Measurements from ENCODE around the gene ADAMTSL1.

ADAMTSL1 gene

GRCh38 chr9:18564018-18564880 lies 90.3 kb downstream of the ADAMTSL1 start:
- DNase-seq (ENCODE audit: low spot score), result no peak

- no peak for DNase-seq (ENCODE audit: low spot score)
These were observed 92.2 kb downstream of the ADAMTSL1 start for GRCh38 chr9:18566121-18566520.

- no peak for DNase-seq (ENCODE audit: low spot score)
These were observed 95.0 kb downstream of the ADAMTSL1 start for GRCh38 chr9:18568973-18569372.

GRCh38 chr9:18569941-18570630 lies 96.1 kb downstream of the ADAMTSL1 start:
- no peak for DNase-seq (ENCODE audit: low spot score)

GRCh38 chr9:18573021-18573556 lies 99.1 kb downstream of the ADAMTSL1 start:
- no peak for DNase-seq (ENCODE audit: low spot score)

- DNase-seq (ENCODE audit: low spot score), result no peak
These were observed 101.7 kb downstream of the ADAMTSL1 start for GRCh38 chr9:18575686-18576085.

GRCh38 chr9:18579536-18579935 lies 105.6 kb downstream of the ADAMTSL1 start:
- DNase-seq (ENCODE audit: low spot score), result no peak

- DNase-seq (ENCODE audit: low spot score), result no peak
These were observed 106.2 kb downstream of the ADAMTSL1 start for GRCh38 chr9:18580151-18580550.

- DNase-seq (ENCODE audit: low spot score), result no peak
These were observed 112.0 kb downstream of the ADAMTSL1 start for GRCh38 chr9:18585996-18586395.

GRCh38 chr9:18588002-18588401 lies 114.0 kb downstream of the ADAMTSL1 start:
- DNase-seq (ENCODE audit: low spot score), result no peak

GRCh38 chr9:18591261-18591660 lies 117.3 kb downstream of the ADAMTSL1 start:
- DNase-seq (ENCODE audit: low spot score), result no peak

- no peak for DNase-seq (ENCODE audit: low spot score)
These were observed 120.9 kb downstream of the ADAMTSL1 start for GRCh38 chr9:18594837-18595236.

- DNase-seq (ENCODE audit: low spot score), result no peak
These were observed 121.6 kb downstream of the ADAMTSL1 start for GRCh38 chr9:18595597-18595996.

GRCh38 chr9:18596920-18597319 lies 123.0 kb downstream of the ADAMTSL1 start:
- no peak for DNase-seq (ENCODE audit: low spot score)

GRCh38 chr9:18598969-18599368 lies 125.0 kb downstream of the ADAMTSL1 start:
- no peak for DNase-seq (ENCODE audit: low spot score)

- no peak for DNase-seq (ENCODE audit: low spot score)
These were observed 127.1 kb downstream of the ADAMTSL1 start for GRCh38 chr9:18601026-18601425.

- no peak for DNase-seq (ENCODE audit: low spot score)
These were observed 128.0 kb downstream of the ADAMTSL1 start for GRCh38 chr9:18601956-18602355.

GRCh38 chr9:18604767-18605730 lies 131.1 kb downstream of the ADAMTSL1 start:
- DNase-seq (ENCODE audit: low spot score), result no peak

GRCh38 chr9:18605766-18606180 lies 131.8 kb downstream of the ADAMTSL1 start:
- no peak for DNase-seq (ENCODE audit: low spot score)

GRCh38 chr9:18606281-18606680 lies 132.3 kb downstream of the ADAMTSL1 start:
- DNase-seq (ENCODE audit: low spot score), result no peak

GRCh38 chr9:18606846-18607245 lies 132.9 kb downstream of the ADAMTSL1 start:
- no peak for DNase-seq (ENCODE audit: low spot score)

GRCh38 chr9:18608371-18608770 lies 134.4 kb downstream of the ADAMTSL1 start:
- no peak for DNase-seq (ENCODE audit: low spot score)
